Coronary artery (tissue), 2 donors: Measurements from ENCODE around the gene TMEM108.

ENCODE experiments used
- DNase-seq: peaks from one replicate; pipeline ENCODE4 v3.0.0-alpha.2; 2017; ENCODE audit warnings: low spot score
- H3K27ac ChIP-seq, 2 donors: fragments of 200-600 bp; sonication (generic); one replicate each; pipeline ENCODE4 v1.5.1; 2016 to 2019
- H3K4me3 ChIP-seq: fragments of 200-600 bp; sonication (generic); 2 replicates; pipeline ENCODE4 v1.5.1; 2016; ENCODE audit warnings: mild to moderate bottlenecking, moderate library complexity
- TF ChIP-seq, protein P1 (sequence below): fragments of 200-600 bp; sonication (generic); IDR thresholded peaks from one replicate; pipeline ENCODE4 v1.5.1; 2019; ENCODE audit warnings: antibody characterized with exemption

Gene TMEM108

DNA sequence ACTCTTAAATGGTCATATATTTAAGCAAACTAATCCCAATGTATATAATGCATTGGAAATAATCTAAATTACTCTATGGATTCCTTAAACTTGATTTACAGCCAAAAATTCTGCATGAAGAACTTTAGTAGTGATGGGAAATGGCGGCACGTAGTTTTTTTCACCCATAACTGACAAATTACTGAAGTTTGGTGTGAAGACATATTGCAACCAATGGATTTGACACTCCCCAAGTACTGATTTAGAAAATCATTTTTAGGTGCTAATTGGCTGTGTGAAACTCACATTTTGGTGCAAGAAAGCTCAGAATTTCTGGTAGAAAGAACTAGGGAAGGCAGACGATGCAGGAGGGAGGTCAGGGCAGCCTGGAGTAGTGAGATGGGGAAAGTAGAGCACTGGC lies 19.3 kb upstream of the TMEM108 start:
- Histone ChIP-seq H3K4me3 (no peak overlapping the region), H3K27ac (no peak overlapping the region)
- DNase-seq, result no peak
- TF ChIP-seq, protein P1, sequence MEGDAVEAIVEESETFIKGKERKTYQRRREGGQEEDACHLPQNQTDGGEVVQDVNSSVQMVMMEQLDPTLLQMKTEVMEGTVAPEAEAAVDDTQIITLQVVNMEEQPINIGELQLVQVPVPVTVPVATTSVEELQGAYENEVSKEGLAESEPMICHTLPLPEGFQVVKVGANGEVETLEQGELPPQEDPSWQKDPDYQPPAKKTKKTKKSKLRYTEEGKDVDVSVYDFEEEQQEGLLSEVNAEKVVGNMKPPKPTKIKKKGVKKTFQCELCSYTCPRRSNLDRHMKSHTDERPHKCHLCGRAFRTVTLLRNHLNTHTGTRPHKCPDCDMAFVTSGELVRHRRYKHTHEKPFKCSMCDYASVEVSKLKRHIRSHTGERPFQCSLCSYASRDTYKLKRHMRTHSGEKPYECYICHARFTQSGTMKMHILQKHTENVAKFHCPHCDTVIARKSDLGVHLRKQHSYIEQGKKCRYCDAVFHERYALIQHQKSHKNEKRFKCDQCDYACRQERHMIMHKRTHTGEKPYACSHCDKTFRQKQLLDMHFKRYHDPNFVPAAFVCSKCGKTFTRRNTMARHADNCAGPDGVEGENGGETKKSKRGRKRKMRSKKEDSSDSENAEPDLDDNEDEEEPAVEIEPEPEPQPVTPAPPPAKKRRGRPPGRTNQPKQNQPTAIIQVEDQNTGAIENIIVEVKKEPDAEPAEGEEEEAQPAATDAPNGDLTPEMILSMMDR, result no peak

DNA sequence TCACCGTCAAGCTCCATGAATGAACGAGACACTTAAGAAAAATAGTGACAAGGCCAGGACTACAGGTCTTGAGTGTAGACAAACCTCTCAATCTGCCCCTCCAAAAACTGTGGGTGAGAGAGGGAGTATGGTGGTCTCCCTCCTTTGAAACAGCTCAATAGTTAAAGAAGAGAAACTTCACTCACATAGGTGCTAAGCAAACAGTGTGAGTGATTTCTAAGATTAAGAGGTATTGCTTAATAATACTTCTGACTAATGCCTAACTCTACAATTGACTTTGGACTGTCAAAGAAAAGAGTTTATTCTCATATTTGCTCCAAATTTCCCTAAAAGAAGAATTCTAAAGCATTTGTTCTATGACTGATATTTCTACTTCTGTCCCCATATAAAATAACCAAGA lies 17.0 kb upstream of the TMEM108 start:
- Histone ChIP-seq H3K27ac (no peak overlapping the region), H3K4me3 (no peak overlapping the region)
- DNase-seq, result no peak
- TF ChIP-seq, protein P1, result no peak

DNA sequence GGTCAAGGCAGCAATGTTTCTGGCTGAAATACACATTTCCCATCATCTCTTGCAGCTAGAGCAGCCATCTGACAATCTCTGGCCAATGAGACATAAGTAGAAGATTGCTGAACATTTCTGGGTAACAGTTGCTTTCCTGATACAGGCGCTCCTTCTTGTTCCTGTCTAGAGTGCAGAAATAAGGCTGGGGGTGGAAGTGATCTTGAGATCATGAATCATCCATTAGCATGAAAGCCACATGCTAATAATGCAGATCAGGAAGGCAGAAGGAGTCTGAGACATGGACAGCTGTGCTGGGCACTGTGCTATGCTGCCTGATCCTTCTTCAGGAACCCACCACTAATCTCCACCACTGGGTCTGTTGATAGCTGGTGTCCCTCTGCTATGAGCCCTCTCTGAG lies 14.8 kb upstream of the TMEM108 start:
- TF ChIP-seq, protein P1, result no peak
- no peak overlapping the region for H3K27ac ChIP-seq

DNA sequence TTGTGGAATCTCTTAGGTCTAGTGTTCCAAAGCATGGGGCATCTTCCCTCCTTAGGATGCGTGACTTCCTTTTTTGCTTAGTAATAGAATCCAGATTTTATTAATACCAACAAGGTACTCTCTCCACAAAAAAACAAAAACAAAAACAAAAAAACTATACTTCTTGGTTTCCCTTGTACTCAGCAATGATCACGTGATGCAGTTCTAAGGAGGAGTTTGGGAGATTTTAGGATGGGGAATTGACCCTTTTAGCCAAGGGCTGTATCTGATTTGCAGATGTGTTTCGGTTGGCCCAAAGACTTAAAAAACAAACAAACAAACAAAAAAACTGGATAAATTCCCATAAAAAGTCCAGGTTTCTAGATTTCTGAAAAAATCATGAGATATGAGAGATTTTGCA lies 12.6 kb upstream of the TMEM108 start:
- Histone ChIP-seq H3K4me3 (no peak overlapping the region), H3K27ac (no peak overlapping the region)
- TF ChIP-seq, protein P1, result no peak
- DNase-seq, result no peak

More for the DNA sequence above, 14.8 kb upstream of the TMEM108 start:
- DNase-seq, result no peak
- no peak overlapping the region for H3K4me3 ChIP-seq

DNA sequence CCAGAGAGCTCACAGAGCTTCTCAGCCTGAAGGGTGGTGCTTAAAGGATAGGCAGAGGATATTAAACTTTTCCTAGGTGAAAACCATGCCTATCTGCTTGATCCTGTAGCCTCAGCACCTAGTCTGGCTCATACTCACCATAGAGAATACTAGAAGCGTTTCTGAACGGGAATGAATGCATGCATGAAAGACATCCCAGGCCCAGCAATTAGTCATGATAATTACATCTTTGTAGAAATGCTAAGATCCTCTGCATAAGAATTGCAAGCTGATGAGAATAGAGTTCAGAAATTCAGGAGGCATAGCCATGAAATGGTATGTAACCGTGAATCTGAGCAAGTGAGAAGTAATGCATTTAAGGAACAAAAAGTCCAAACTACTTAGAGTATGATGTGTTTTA lies 5.9 kb upstream of the TMEM108 start:
- DNase-seq, result no peak
- H3K27ac ChIP-seq, result no peak overlapping the region
- TF ChIP-seq, protein P1, result no peak
- no peak overlapping the region for H3K4me3 ChIP-seq

DNA sequence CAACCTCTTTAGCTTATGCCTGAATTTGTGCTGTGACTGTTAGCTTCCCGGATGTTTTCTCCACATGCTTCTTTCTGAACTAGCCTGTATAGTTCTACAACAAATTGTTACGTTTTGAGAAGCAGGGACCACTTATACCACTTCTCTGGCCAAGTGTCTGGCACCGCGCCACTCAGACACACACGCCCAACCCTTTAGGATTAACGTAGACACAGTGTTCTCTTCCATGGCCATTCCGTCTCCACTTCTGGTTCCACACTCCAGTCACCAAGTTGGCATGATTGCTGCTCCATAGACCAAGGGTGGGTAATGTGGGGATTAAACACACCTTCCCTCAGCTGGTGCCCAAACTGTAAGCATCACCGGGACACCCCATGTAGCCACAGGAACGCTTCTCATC lies 755 bp upstream of the TMEM108 start:
- TF ChIP-seq, protein P1, result no peak
- H3K27ac ChIP-seq, result no peak overlapping the region
- H3K4me3 ChIP-seq, result peak overlapping the region; percentile 81
- DNase-seq, result no peak

DNA sequence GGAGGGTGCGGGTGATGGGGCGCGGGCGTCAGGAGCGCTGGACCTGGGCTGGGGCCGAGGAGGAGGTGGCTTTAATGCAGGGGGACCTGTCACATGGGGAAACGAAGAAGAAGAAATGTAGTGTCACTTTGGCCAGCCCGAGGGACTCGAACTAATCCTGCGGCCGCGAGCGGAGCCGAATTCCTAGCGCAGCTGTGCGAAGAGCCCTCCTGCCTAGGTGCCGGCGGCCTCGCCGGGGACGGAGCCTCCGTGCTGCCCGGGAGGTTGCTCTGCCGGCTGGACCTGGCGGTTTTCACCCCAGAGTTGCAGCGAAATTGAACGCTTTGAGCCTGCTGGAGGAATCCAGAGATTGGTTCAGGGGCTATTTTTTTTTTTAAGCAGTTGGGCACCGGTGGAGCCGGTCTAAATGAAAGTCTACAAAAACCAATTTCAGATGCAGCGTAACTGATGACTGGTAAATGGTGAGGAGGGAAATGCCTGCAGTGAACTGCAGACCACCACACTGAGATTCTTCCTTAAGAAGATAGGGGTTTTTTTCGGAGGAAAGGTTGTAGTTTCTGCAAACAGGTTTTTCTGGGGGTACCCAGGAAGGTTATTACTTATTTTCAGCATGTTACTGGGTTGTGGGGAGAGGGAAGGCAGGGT lies 662 bp downstream of the TMEM108 start:
- TF ChIP-seq, protein P1, result no peak
- DNase-seq, result no peak
- peak overlapping the region; percentile 19 to 37 for H3K27ac ChIP-seq
- H3K4me3 ChIP-seq, result peak overlapping the region; percentile 81
